Calu3 (cell line): ENCODE measurements around the gene MVB12A. TPM values are rescaled to one million over a fixed set of nuclear protein-coding genes. Genes with fewer than 3 reads are reported as not detected.

Experiments
- BruUV-seq: library from RNA; stranded (reverse); fragments of 400-500 nt; replicated peaks from 2 replicates; lab custom pipeline; 2021; lab: Mats Ljungman, UMichigan
- CTCF ChIA-PET: fragments of 300-600 bp; sonication (Branson Sonifier 250); formaldehyde crosslinking; loops from one replicate; lab custom pipeline; 2022; ENCODE audit warnings: antibody characterized with exemption; lab: Charles Lee
- DNase-seq: peaks from one replicate; pipeline ENCODE4 v3.0.0; 2022
- H3K27ac Mint-ChIP-seq: one replicate; pipeline ENCODE4 v1.8.0; 2022; ENCODE audit warnings: mixed read lengths; ENCODE audit not compliant: unreplicated experiment
- H3K27me3 Mint-ChIP-seq: one replicate; pipeline ENCODE4 v1.8.0; 2022; ENCODE audit warnings: mixed read lengths; ENCODE audit not compliant: unreplicated experiment
- H3K36me3 Mint-ChIP-seq: one replicate; pipeline ENCODE4 v1.8.0; 2022; ENCODE audit warnings: mild to moderate bottlenecking, moderate library complexity, mixed read lengths; ENCODE audit not compliant: insufficient read depth, unreplicated experiment
- H3K4me1 Mint-ChIP-seq: one replicate; pipeline ENCODE4 v1.8.0; 2022; ENCODE audit warnings: mild to moderate bottlenecking, low read depth, mixed read lengths; ENCODE audit not compliant: unreplicated experiment
- H3K4me3 Mint-ChIP-seq: one replicate; pipeline ENCODE4 v1.8.0; 2022; ENCODE audit warnings: mild to moderate bottlenecking, low read depth, moderate library complexity, mixed read lengths; ENCODE audit not compliant: unreplicated experiment
- H3K9me3 Mint-ChIP-seq: one replicate; pipeline ENCODE4 v1.8.0; 2022; ENCODE audit warnings: low read depth, mixed read lengths; ENCODE audit not compliant: unreplicated experiment
- CTCF ChIP-seq: fragments of 200-600 bp; IDR thresholded peaks from one replicate; pipeline ENCODE4 v1.8.0; 2022; ENCODE audit warnings: antibody characterized with exemption; ENCODE audit not compliant: unreplicated experiment
- intact Hi-C: fragments of 100-400 bp; cut with micrococcal nuclease; formaldehyde crosslinking; loops from one replicate; pipeline ENCODE4 v1.10.0; 2022; ENCODE audit not compliant: unreplicated experiment
- total RNA-seq: library from RNA; stranded (reverse); gene quantifications from 2 replicates; pipeline ENCODE4 v1.2.3, GENCODE V29; 2022

Gene MVB12A
- total RNA-seq, 1 experiment from 2014 or later, result 41.1 TPM

- Mint-ChIP-seq H3K27ac (no peak overlapping the region), H3K4me1 (no peaks in the 10 kb centered on the region), H3K9me3 (no peaks in the 10 kb centered on the region), H3K4me3 (no peak overlapping the region), H3K36me3 (no peaks in the 10 kb centered on the region), H3K27me3 (peaks cover 17% of the 10 kb centered on the region)
- TF ChIP-seq CTCF, result no peak
- no TSS peak for BruUV-seq
- no peak for DNase-seq
- intact Hi-C loops, result no loop called here
- CTCF ChIA-PET, result no interaction called here
These were observed 17.0 kb downstream of the MVB12A start for GRCh38 chr19:17436874-17437267.

GRCh38 chr19:17441241-17442021, 21.6 kb downstream of the MVB12A start:
- no peak for DNase-seq
- Mint-ChIP-seq H3K27ac (no peak overlapping the region), H3K4me3 (no peak overlapping the region), H3K9me3 (no peaks in the 10 kb centered on the region), H3K4me1 (no peaks in the 10 kb centered on the region), H3K36me3 (no peaks in the 10 kb centered on the region), H3K27me3 (peaks cover 17% of the 10 kb centered on the region)
- intact Hi-C loops, result no loop called here
- CTCF ChIA-PET, result interaction anchor here (0.5 to 0.9 kb wide), 6 partner anchors 9 to 554 kb away, joined by 3 to 6 read pairs (median 4); no protein-coding TSS in a partner anchor
- no TSS peak for BruUV-seq
- TF ChIP-seq CTCF, result no peak

GRCh38 chr19:17445526-17446165, 25.8 kb downstream of the MVB12A start:
- H3K36me3 Mint-ChIP-seq, result no peaks in the 10 kb centered on the region
- no peaks in the 10 kb centered on the region for H3K9me3 Mint-ChIP-seq
- H3K4me3 Mint-ChIP-seq, result no peak overlapping the region
- no peak for DNase-seq
- CTCF ChIA-PET, result no interaction called here
- no peak for TF ChIP-seq CTCF
- intact Hi-C loops, result no loop called here
- H3K4me1 Mint-ChIP-seq, result no peaks in the 10 kb centered on the region
- H3K27me3 Mint-ChIP-seq, result no peaks in the 10 kb centered on the region
- no TSS peak for BruUV-seq
- no peak overlapping the region for H3K27ac Mint-ChIP-seq

- TF ChIP-seq CTCF, result no peak
- Mint-ChIP-seq H3K4me3 (no peak overlapping the region), H3K27ac (no peak overlapping the region), H3K27me3 (no peaks in the 10 kb centered on the region), H3K9me3 (no peaks in the 10 kb centered on the region), H3K4me1 (no peaks in the 10 kb centered on the region), H3K36me3 (no peaks in the 10 kb centered on the region)
- CTCF ChIA-PET, result interaction anchor here (0.6 to 0.8 kb wide), 3 partner anchors 10 to 35 kb away, joined by 4 to 5 read pairs (median 4); no protein-coding TSS in a partner anchor
- BruUV-seq, result no TSS peak
- intact Hi-C loops, result no loop called here
- no peak for DNase-seq
These were observed 27.9 kb downstream of the MVB12A start for GRCh38 chr19:17447704-17448130.
